ENCODE data around the gene PPIP5K2. TPM values are rescaled to one million over a fixed set of nuclear protein-coding genes. Genes with fewer than 3 reads are reported as not detected.

PPIP5K2 gene
- total RNA-seq, 4 donors from 2014 or later = 30.1 to 36.9 (median 33.7) TPM

DNA sequence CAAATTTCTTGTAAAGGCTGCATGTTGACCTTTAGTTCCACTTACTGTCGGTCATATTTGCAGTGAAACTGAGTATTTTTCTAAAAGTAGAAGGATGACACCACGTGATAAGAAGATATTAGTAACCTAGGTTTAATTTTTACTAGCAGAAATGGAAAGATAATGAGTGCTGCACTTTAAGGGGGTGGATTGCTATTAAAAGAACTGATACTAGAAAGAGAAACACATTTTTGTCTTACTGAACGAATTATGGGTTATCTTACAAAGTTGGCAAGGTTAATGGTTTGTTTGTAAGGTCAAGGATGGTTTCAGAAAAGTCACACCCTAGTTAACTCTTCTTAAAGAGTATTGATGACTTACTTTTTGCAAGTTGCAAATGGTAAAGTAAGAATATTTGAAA, 140.8 kb downstream of the PPIP5K2 start:
- ATAC-seq (ENCODE audit: low FRiP score) = no peak
- TF ChIP-seq, protein P1, sequence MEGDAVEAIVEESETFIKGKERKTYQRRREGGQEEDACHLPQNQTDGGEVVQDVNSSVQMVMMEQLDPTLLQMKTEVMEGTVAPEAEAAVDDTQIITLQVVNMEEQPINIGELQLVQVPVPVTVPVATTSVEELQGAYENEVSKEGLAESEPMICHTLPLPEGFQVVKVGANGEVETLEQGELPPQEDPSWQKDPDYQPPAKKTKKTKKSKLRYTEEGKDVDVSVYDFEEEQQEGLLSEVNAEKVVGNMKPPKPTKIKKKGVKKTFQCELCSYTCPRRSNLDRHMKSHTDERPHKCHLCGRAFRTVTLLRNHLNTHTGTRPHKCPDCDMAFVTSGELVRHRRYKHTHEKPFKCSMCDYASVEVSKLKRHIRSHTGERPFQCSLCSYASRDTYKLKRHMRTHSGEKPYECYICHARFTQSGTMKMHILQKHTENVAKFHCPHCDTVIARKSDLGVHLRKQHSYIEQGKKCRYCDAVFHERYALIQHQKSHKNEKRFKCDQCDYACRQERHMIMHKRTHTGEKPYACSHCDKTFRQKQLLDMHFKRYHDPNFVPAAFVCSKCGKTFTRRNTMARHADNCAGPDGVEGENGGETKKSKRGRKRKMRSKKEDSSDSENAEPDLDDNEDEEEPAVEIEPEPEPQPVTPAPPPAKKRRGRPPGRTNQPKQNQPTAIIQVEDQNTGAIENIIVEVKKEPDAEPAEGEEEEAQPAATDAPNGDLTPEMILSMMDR (IDR thresholded peaks at IDR 0.05) = no peak

More for the DNA sequence above, 140.8 kb downstream of the PPIP5K2 start:
- DNase-seq (ENCODE audit: low spot score) = no peak

Other genes with a start within 250 kb of the PPIP5K2 start
- gene GIN1, start 163 bp upstream of the PPIP5K2 start, total RNA-seq = 1 to 10 TPM; 2.4 to 5.1 (median 4.2) TPM
- 10 to 100 TPM; 18.6 to 50.6 (median 23.3) TPM for gene MACIR, start 138.5 kb downstream of the PPIP5K2 start, total RNA-seq

Data from omental fat pad (tissue), 4 donors.